CD4-positive, alpha-beta memory T cell (primary cell): ENCODE measurements around the gene ATG13. TPM values are rescaled to one million over a fixed set of nuclear protein-coding genes. Genes with fewer than 3 reads are reported as not detected.

Source experiments
- CTCF ChIA-PET: fragments of 350-600 bp; sonication (Branson Sonifier 250); formaldehyde crosslinking; loops from one replicate; lab custom pipeline; 2021; ENCODE audit warnings: inconsistent platforms; ENCODE audit not compliant: partially characterized antibody; lab: Charles Lee
- POLR2A ChIA-PET: fragments of 350-600 bp; sonication (Branson Sonifier 250); formaldehyde crosslinking; loops from one replicate; lab custom pipeline; 2021; ENCODE audit not compliant: partially characterized antibody; lab: Charles Lee
- DNase-seq, 5 donors: peaks; one replicate each; pipeline versions ENCODE4 v3.0.0 to v3.0.0-alpha.2; 2020 to 2022; ENCODE audit warnings: mixed read lengths in 1 of 5
- H3K27ac ChIP-seq: one replicate; pipeline ENCODE4 v1.7.0; 2013; ENCODE audit warnings: low read depth, low read length
- H3K27me3 ChIP-seq: 2 replicates; pipeline ENCODE4 v1.7.0; 2013; ENCODE audit warnings: mild to moderate bottlenecking, low read length, moderate library complexity; ENCODE audit not compliant: insufficient read depth
- H3K36me3 ChIP-seq: 2 replicates; pipeline ENCODE4 v1.7.0; 2013; ENCODE audit warnings: mild to moderate bottlenecking, low read length, moderate library complexity; ENCODE audit not compliant: insufficient read depth
- H3K4me1 ChIP-seq: 2 replicates; pipeline ENCODE4 v1.7.0; 2013; ENCODE audit warnings: mild to moderate bottlenecking, low read length, moderate library complexity; ENCODE audit not compliant: insufficient read depth
- H3K4me3 ChIP-seq, 2 donors: one replicate each; pipeline ENCODE4 v1.7.0; 2013; ENCODE audit warnings: low read length in 2 of 2, mild to moderate bottlenecking in 1 of 2
- H3K9me3 ChIP-seq, 2 donors: one replicate each; pipeline ENCODE4 v1.7.0; 2013; ENCODE audit warnings: low read length in 2 of 2, control low read depth in 1 of 2; ENCODE audit not compliant: control insufficient read depth in 1 of 2
- H3K27ac Mint-ChIP-seq, 7 donors: one replicate each; pipeline ENCODE4 v1.8.0; 2020 to 2021; ENCODE audit warnings: mixed read lengths in 7 of 7, mild to moderate bottlenecking in 6 of 7, inconsistent platforms in 3 of 7, moderate library complexity in 3 of 7
- H3K27me3 Mint-ChIP-seq, 2 donors: one replicate each; pipeline ENCODE4 v1.8.0; 2020 to 2021; ENCODE audit warnings: mixed read lengths in 2 of 2
- H3K36me3 Mint-ChIP-seq, 2 donors: one replicate each; pipeline ENCODE4 v1.8.0; 2020 to 2021; ENCODE audit warnings: mixed read lengths in 2 of 2, inconsistent platforms in 1 of 2, mild to moderate bottlenecking in 1 of 2
- H3K4me1 Mint-ChIP-seq, 4 donors: one replicate each; pipeline ENCODE4 v1.8.0; 2020 to 2021; ENCODE audit warnings: mixed read lengths in 4 of 4, mild to moderate bottlenecking in 1 of 4
- H3K4me3 Mint-ChIP-seq, 8 donors: one replicate each; pipeline ENCODE4 v1.8.0; 2020 to 2021; ENCODE audit warnings: mixed read lengths in 8 of 8, mild to moderate bottlenecking in 7 of 8, moderate library complexity in 6 of 8, inconsistent platforms in 3 of 8
- H3K9me3 Mint-ChIP-seq, 8 donors: one replicate each; pipeline ENCODE4 v1.8.0; 2020 to 2021; ENCODE audit warnings: mixed read lengths in 8 of 8, mild to moderate bottlenecking in 5 of 8, inconsistent platforms in 3 of 8, moderate library complexity in 1 of 8
- intact Hi-C: fragments of 100-400 bp; cut with micrococcal nuclease; formaldehyde crosslinking; loops from one replicate; pipeline ENCODE4 v1.15.1; 2023
- polyA plus RNA-seq, 2 donors: library from polyadenylated mRNA; unstranded; fragments of 300-500 nt; fragmentation: Illumina TruSeq; gene quantifications; one replicate each; pipeline ENCODE4 v1.2.3, GENCODE V29; 2021
- total RNA-seq, 2 experiments: library from RNA; stranded (reverse); gene quantifications; one replicate each; pipeline ENCODE4 v1.2.3, GENCODE V29; 2021

Gene ATG13
- total and polyA plus RNA-seq, 4 experiments from 2014 or later, result 64.2 to 96.2 (median 76.0) TPM

DNA sequence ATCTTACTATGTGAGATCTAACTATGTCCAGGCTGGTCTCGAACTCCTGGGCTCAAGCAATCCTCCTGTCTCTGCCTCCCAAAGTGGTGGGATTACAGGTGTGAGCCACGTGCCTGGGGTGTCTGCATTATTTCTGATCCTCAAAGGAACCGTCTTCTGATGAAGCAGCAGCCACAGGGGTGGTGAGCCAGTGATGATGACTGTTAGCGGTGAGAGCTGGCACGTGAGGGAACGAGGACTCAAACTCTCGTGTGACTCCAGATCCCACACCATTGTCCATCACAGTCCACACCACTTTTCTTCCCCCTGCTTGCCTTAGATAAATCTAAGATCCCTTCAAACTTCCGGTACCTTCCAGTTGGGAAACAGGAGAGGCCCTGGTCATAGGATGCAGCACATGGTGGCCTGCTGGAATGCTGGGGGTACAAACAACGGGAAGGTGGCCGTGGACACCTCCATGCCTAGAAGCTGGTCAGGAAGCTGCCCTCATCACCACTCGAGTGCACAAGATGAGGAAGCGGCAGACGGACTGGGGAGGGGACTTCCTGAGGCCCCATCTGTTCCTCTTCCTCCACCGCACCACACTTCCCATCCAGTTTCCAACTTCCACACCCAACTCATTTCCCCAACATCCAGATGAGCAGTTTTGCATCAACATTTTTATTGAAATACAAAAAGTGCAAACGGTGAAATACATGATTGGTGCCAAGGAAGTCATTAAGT lies 59.2 kb downstream of the ATG13 start:
- POLR2A ChIA-PET, result no interaction called here
- peaks cover 34 to 66% (median 58%) of the 10 kb centered on the region in 4 donors for H3K4me1 Mint-ChIP-seq
- H3K27me3 ChIP-seq, result no peaks in the 10 kb centered on the region
- H3K27ac ChIP-seq, result no peak overlapping the region
- H3K4me3 Mint-ChIP-seq, result peak overlapping the region in 4 of 8 donors; percentile 1 to 70 (median 47)
- no peak for DNase-seq
- intact Hi-C loops, result no loop called here
- H3K4me3 ChIP-seq, result no peak overlapping the region
- H3K36me3 ChIP-seq, result peaks cover 50% of the 10 kb centered on the region
- CTCF ChIA-PET, result interaction anchor here (0.7 kb wide), 1 partner anchor 22 kb away, joined by 3 read pairs; no protein-coding TSS in a partner anchor
- H3K4me1 ChIP-seq, result peaks cover 58% of the 10 kb centered on the region
- no peaks in the 10 kb centered on the region for H3K9me3 Mint-ChIP-seq
- H3K9me3 ChIP-seq, result no peaks in the 10 kb centered on the region
- H3K27ac Mint-ChIP-seq, result peak overlapping the region; percentile 43 to 92 (median 81)
- peaks cover 38 to 58% of the 10 kb centered on the region in 2 donors for H3K36me3 Mint-ChIP-seq
- no peaks in the 10 kb centered on the region for H3K27me3 Mint-ChIP-seq

DNA sequence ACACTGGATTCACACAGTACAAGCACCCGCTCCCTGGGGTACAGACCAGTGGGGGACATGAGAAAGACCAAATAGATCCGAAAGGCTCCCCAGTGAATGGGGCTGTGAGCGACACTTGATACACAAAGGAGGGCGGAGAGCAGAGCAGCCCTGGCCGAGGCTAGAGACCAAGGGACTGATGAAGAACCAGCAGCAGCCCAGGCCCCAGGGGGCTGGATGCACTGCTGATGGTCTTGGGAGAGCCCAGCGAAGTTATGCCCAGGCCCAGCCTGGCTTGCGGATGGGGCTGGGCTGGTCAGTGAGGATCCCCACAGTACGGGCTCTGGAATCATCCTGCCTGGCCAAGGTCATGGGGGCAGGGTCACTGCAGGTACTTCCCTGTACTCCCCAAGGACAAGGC lies 59.8 kb downstream of the ATG13 start:
- H3K4me3 Mint-ChIP-seq, result peak overlapping the region in 3 of 8 donors; percentile 1 to 70 (median 55)
- Histone ChIP-seq H3K27ac (no peak overlapping the region), H3K4me3 (no peak overlapping the region), H3K36me3 (peaks cover 55% of the 10 kb centered on the region), H3K9me3 (no peaks in the 10 kb centered on the region), H3K4me1 (peaks cover 53% of the 10 kb centered on the region), H3K27me3 (no peaks in the 10 kb centered on the region)
- DNase-seq, result no peak
- peaks cover 28 to 61% (median 52%) of the 10 kb centered on the region in 4 donors for H3K4me1 Mint-ChIP-seq
- POLR2A ChIA-PET, result no interaction called here
- H3K36me3 Mint-ChIP-seq, result peaks cover 33 to 60% of the 10 kb centered on the region in 2 donors
- peak overlapping the region; percentile 43 to 92 (median 80) for H3K27ac Mint-ChIP-seq
- H3K9me3 Mint-ChIP-seq, result no peaks in the 10 kb centered on the region
- H3K27me3 Mint-ChIP-seq, result no peaks in the 10 kb centered on the region
- intact Hi-C loops, result no loop called here
- CTCF ChIA-PET, result no interaction called here

DNA sequence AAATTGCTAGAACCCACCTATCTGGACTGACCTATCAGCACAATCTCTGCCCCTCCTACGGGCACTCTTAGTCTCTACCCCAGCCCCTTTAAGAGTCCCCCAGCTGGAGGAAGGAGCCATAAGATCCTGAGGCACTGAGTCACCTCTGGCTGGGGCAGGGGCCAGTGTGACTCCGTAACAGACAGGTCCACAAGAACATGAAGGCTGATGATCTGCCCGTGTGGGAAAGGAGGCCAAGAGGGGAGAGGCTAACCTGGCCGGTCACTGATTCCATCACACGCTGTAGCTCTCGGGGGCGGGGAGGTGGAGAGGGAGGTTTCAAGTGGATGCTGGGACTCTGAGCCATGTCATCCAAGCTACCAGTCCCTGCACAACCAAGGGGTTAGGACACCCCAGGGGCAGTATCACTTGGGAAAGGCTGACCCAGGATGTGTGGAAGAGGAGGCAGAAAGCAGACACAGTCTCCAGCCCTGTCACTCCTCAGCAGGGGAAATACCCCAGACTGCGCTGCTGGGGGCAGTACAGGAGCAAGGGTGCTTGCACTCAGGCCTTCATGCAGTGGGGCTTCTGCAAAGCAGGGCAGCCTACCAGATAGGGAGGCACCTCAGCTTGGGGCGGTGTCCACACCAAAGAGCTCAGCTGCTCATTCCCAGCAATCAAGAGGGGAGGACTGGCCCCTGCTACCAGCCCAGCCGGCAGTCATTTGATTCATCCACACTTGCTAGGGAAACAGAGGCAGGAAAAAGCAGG lies 60.8 kb downstream of the ATG13 start:
- H3K27me3 Mint-ChIP-seq, result no peaks in the 10 kb centered on the region
- H3K4me3 ChIP-seq, result no peak overlapping the region
- H3K4me3 Mint-ChIP-seq, result peak overlapping the region in 2 of 8 donors; percentile 8 to 21
- peaks cover 25 to 54% of the 10 kb centered on the region in 2 donors for H3K36me3 Mint-ChIP-seq
- no peaks in the 10 kb centered on the region for H3K9me3 Mint-ChIP-seq
- no peaks in the 10 kb centered on the region for H3K27me3 ChIP-seq
- peaks cover 43% of the 10 kb centered on the region for H3K4me1 ChIP-seq
- no peak overlapping the region for H3K27ac ChIP-seq
- peak overlapping the region in 6 of 7 donors; percentile 33 to 91 (median 59) for H3K27ac Mint-ChIP-seq
- CTCF ChIA-PET, result no interaction called here
- peaks cover 47% of the 10 kb centered on the region for H3K36me3 ChIP-seq
- H3K4me1 Mint-ChIP-seq, result peaks cover 24 to 51% (median 43%) of the 10 kb centered on the region in 4 donors
- intact Hi-C loops, result no loop called here
- POLR2A ChIA-PET, result interaction anchor here (1.5 kb wide), 1 partner anchor 21 kb away, joined by 5 read pairs; the partner anchor contains the start of gene ARHGAP1
- no peak for DNase-seq
- H3K9me3 ChIP-seq, result no peaks in the 10 kb centered on the region

DNA sequence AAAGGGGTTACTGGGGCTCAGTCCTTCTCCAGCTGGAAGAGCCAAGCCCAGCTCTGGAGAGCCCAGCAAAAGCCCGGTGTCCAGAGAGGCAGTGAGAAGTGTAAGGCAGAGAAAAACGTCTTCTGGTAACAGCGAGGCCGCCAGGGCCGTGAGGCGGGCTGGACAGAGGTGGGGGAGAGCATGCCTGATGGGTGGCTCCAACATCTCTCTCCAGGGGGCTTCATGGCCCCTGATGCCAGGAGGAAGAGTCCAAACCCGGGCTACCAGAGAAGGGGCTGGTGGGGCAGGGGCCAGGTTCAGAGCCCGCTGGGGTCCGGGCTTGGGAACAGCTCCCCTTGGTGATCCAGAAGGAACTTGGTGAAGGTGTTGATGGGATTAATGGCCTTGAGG lies 61.4 kb downstream of the ATG13 start:
- CTCF ChIA-PET, result no interaction called here
- H3K36me3 Mint-ChIP-seq, result peaks cover 25 to 58% of the 10 kb centered on the region in 2 donors
- H3K9me3 ChIP-seq, result no peaks in the 10 kb centered on the region
- H3K27me3 ChIP-seq, result no peaks in the 10 kb centered on the region
- no peak overlapping the region for H3K4me3 ChIP-seq
- intact Hi-C loops, result no loop called here
- POLR2A ChIA-PET, result interaction anchor here (1.5 kb wide), 1 partner anchor 21 kb away, joined by 5 read pairs; the partner anchor contains the start of gene ARHGAP1
- H3K27ac Mint-ChIP-seq, result peak overlapping the region in 1 of 7 donors; percentile 36
- peaks cover 41% of the 10 kb centered on the region for H3K36me3 ChIP-seq
- H3K4me1 Mint-ChIP-seq, result peaks cover 25 to 45% (median 39%) of the 10 kb centered on the region in 4 donors
- DNase-seq, result no peak
- no peak overlapping the region for H3K27ac ChIP-seq
- H3K4me1 ChIP-seq, result peaks cover 37% of the 10 kb centered on the region
- peak overlapping the region in 1 of 8 donors; percentile 15 for H3K4me3 Mint-ChIP-seq
- no peaks in the 10 kb centered on the region for H3K27me3 Mint-ChIP-seq
- H3K9me3 Mint-ChIP-seq, result no peaks in the 10 kb centered on the region

DNA sequence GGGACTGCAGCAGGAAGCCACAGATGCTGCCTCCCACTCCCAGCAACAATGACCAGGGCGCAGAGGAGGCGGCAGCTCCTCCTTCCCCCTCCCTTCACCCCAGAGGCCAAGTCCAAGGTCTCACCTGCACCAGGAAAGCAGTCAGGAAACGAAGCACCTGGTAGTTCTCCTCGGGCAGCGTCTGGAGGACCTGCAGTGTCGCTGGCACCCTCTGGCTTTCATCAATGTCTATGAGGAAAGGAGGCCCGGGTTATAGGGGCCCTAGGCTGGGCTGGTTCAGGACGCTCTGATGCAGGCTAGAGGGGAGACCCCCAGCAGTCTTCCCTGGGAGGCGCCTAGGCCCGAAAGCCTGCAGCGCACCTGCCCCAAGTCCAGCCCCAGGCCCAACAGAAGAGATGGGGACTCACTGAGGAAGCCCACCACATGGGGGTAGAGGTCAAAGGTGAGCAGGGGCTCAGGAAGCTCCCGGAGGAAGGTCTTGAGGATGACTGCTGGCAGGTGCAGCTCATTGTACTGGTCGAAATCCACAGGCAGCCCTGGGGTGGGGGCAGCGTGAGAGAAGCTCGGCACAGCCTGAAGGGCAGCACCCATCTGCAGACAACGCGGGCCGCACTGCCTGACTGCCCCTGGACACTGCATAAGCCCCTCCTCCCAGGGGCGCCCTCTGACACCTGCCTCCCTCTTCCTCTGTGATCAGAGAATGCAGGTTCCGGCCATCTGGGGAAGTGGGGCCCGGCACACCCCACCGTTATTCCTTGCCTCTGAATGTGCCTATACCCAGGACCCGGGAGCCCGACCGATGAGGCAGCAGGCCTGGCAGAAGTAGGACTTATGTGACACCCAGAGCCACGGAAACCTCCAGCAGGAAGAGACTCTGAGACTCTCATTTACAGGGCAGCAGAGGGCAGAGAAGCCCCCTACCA lies 62.1 kb downstream of the ATG13 start:
- ChIA-PET CTCF (no interaction called here), POLR2A (no interaction called here)
- Histone ChIP-seq H3K9me3 (no peaks in the 10 kb centered on the region), H3K27ac (no peak overlapping the region), H3K4me1 (peaks cover 29% of the 10 kb centered on the region), H3K27me3 (no peaks in the 10 kb centered on the region), H3K36me3 (peaks cover 44% of the 10 kb centered on the region), H3K4me3 (no peak overlapping the region)
- no peak for DNase-seq
- intact Hi-C loops, result no loop called here
- Mint-ChIP-seq H3K4me3 (no peak overlapping the region), H3K36me3 (peaks cover 25 to 63% of the 10 kb centered on the region in 2 donors), H3K27ac (no peak overlapping the region), H3K9me3 (no peaks in the 10 kb centered on the region), H3K27me3 (no peaks in the 10 kb centered on the region), H3K4me1 (peaks cover 24 to 37% (median 34%) of the 10 kb centered on the region in 4 donors)

DNA sequence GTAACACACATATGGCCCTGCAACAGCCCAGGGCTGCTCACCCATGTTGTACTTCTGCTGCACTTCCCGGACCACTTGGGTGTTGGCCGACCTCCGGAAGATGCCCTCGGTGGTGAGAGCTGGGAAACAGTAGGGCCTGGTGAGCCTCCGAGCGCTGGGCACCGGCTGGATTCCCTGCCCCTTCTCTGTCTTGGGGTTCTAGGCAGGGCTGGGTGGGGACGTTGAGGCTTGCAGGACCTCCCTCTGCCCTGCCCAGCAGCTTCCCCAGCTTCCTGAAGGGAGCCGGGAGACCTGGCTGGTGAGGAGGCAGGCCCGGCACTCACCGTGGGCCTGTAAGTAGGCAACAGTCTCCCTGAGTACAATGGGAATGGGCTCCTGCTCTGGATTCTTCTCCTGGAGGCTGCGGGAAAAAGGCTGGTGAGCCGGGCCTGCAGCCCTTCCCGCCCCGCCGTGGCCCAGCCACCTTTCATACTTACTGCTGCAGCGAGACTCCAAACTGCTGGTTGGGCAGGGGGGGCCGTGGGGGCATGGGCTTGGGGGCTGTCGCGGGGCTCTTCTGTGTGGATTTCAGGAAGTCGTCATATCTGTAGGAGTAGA lies 62.9 kb downstream of the ATG13 start:
- POLR2A ChIA-PET, result interaction anchor here (1.5 kb wide), 1 partner anchor 9 kb away, joined by 4 read pairs; no protein-coding TSS in a partner anchor

More for the DNA sequence above, 62.9 kb downstream of the ATG13 start:
- intact Hi-C loops, result no loop called here
- Mint-ChIP-seq H3K27ac (peak overlapping the region in 3 of 7 donors; percentile 29 to 75 (median 52)), H3K36me3 (peaks cover 25 to 62% of the 10 kb centered on the region in 2 donors), H3K9me3 (no peaks in the 10 kb centered on the region), H3K4me1 (peaks cover 19 to 30% (median 26%) of the 10 kb centered on the region in 4 donors), H3K27me3 (no peaks in the 10 kb centered on the region), H3K4me3 (no peak overlapping the region)
- no peaks in the 10 kb centered on the region for H3K27me3 ChIP-seq
- no peaks in the 10 kb centered on the region for H3K9me3 ChIP-seq
- no peak for DNase-seq
- no peak overlapping the region for H3K4me3 ChIP-seq
- H3K27ac ChIP-seq, result no peak overlapping the region
- H3K36me3 ChIP-seq, result peaks cover 45% of the 10 kb centered on the region
- CTCF ChIA-PET, result interaction anchor here (1.8 kb wide), 1 partner anchor 9 kb away, joined by 8 read pairs; no protein-coding TSS in a partner anchor
- H3K4me1 ChIP-seq, result peaks cover 22% of the 10 kb centered on the region
